PFSK-1 (cell line): ENCODE measurements around the gene CD44.

ENCODE experiments used
- POLR2AphosphoS5 ChIP-seq: IDR thresholded peaks from 2 replicates; pipeline ENCODE4 v1.6.1; 2012; ENCODE audit warnings: low read depth, mild to moderate bottlenecking, control low read depth, low read length, moderate library complexity
- SIN3A ChIP-seq: IDR thresholded peaks from 2 replicates; pipeline ENCODE4 v1.6.1; 2012; ENCODE audit warnings: mild to moderate bottlenecking, low read length, moderate library complexity, borderline replicate concordance; ENCODE audit not compliant: insufficient read depth
- TAF1 ChIP-seq: IDR thresholded peaks from 2 replicates; pipeline ENCODE4 v1.6.1; 2012; ENCODE audit warnings: low read length, control low read depth, borderline replicate concordance; ENCODE audit not compliant: insufficient read depth
- TF ChIP-seq, protein P1 (sequence below), 2 experiments: IDR thresholded peaks; 2 replicates each; pipeline versions ENCODE4 v1.6.1 to v1.8.0; 2011 to 2012; ENCODE audit warnings: low read depth in 2 of 2, low read length in 2 of 2, control low read depth in 1 of 2, inconsistent platforms in 1 of 2, mild to moderate bottlenecking in 1 of 2, moderate library complexity in 1 of 2; ENCODE audit not compliant: insufficient read depth in 1 of 2

GRCh38 chr11:35237351-35237750, 98.4 kb downstream of the CD44 start:
- TF ChIP-seq TAF1 (no peak), SIN3A (no peak), POLR2AphosphoS5 (no peak)
- TF ChIP-seq, protein P1, sequence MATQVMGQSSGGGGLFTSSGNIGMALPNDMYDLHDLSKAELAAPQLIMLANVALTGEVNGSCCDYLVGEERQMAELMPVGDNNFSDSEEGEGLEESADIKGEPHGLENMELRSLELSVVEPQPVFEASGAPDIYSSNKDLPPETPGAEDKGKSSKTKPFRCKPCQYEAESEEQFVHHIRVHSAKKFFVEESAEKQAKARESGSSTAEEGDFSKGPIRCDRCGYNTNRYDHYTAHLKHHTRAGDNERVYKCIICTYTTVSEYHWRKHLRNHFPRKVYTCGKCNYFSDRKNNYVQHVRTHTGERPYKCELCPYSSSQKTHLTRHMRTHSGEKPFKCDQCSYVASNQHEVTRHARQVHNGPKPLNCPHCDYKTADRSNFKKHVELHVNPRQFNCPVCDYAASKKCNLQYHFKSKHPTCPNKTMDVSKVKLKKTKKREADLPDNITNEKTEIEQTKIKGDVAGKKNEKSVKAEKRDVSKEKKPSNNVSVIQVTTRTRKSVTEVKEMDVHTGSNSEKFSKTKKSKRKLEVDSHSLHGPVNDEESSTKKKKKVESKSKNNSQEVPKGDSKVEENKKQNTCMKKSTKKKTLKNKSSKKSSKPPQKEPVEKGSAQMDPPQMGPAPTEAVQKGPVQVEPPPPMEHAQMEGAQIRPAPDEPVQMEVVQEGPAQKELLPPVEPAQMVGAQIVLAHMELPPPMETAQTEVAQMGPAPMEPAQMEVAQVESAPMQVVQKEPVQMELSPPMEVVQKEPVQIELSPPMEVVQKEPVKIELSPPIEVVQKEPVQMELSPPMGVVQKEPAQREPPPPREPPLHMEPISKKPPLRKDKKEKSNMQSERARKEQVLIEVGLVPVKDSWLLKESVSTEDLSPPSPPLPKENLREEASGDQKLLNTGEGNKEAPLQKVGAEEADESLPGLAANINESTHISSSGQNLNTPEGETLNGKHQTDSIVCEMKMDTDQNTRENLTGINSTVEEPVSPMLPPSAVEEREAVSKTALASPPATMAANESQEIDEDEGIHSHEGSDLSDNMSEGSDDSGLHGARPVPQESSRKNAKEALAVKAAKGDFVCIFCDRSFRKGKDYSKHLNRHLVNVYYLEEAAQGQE (IDR thresholded peaks at IDR 0.05; ENCODE audit: insufficient read depth in 1 of 2, low read depth in 2 of 2, low read length in 2 of 2) = no peak
